Renal cortical epithelial cell (primary cell): ENCODE results near the gene ARSB. TPM values are rescaled to one million over a fixed set of nuclear protein-coding genes. Genes with fewer than 3 reads are reported as not detected.
"Not testable (repeated sequence)": the region's sequence is repeated elsewhere in the genome, so short reads cannot be mapped to it uniquely, and the experiment has no call there.

Source experiments
- DNase-seq: peaks from one replicate; pipeline ENCODE4 v3.0.0-alpha.2; 2011; ENCODE audit warnings: low read depth
- total RNA-seq: library from RNA; depleted of rRNA; stranded (reverse); fragments of >200 nt; gene quantifications from 2 replicates; pipeline ENCODE4 v1.2.3, GENCODE V29; 2014

The ARSB gene
- total RNA-seq, 1 donor from 2014 or later, result 19.5 TPM

DNA sequence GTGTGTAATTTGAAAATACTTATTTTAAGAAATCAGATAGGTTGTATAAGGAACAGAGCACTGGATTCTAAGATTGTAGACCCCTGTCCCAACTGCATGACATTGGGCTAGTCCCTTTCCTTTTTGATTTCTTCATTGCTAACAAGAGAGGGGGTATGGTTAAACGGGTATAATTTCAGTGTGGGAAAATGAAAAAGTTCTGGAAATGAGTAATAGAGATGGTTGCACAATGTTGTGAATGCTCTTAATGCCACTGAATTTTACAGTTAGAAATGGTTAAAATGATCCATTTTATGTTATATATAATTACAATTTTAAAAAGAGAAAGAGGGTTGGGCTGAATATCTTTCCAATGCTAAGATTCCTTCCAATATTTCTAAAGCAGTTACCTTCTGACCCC, 233.2 kb downstream of the ARSB start:
- no peak for DNase-seq

DNA sequence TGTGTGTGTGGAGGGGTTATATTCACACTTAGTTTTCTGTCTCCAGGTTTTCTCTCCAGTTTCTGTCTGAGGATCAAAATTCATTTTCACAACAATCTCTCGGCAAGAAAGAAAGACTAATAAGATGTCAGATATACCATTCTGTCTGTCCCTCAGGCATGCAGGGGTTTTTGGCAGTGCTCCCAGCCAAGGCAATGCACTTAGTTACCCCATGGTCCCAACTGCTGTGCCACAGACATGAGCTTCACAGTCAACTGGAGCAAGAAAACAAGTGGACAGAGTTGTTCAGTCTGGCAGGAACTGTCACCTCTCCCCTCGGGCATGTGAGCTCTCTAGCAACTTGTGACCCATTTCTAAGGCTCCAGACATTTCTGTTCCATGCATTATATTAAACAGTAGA, 234.8 kb downstream of the ARSB start:
- DNase-seq, result no peak

GRCh38 chr5:78747705-78748359, 237.3 kb downstream of the ARSB start:
- DNase-seq, result no peak

GRCh38 chr5:78747055-78747454, 238.1 kb downstream of the ARSB start:
- DNase-seq, result no peak

GRCh38 chr5:78746021-78746770, 238.9 kb downstream of the ARSB start:
- no peak for DNase-seq

DNA sequence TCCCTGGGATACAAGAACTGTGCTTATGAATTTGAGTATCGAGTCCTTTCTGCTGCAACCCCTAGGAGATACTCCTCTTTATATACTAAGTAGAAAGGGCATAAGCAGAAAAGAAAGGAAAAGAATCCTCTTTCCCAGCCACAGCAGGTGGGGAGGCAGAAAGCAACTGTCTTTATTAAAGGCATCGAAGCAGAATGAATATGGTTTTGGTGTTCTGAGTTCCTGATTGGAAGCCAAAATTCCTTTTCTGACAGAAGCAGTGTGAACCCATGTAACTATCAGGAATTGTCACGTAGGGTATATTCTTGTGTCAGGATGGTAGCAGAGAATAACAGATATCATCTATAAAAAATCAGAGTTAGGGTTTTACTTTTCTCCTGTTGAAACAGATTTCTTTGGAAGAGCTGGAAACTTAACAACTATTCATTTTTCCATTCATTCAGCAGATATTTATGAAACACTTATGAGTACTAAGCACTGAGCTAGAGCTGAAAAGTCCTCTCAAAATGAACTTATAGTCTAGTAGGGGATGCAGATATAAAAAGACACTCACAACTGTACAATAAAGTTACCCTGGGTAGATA, 240.1 kb downstream of the ARSB start:
- DNase-seq, result no peak

GRCh38 chr5:78741019-78741418, 244.1 kb downstream of the ARSB start:
- DNase-seq, result no peak

DNA sequence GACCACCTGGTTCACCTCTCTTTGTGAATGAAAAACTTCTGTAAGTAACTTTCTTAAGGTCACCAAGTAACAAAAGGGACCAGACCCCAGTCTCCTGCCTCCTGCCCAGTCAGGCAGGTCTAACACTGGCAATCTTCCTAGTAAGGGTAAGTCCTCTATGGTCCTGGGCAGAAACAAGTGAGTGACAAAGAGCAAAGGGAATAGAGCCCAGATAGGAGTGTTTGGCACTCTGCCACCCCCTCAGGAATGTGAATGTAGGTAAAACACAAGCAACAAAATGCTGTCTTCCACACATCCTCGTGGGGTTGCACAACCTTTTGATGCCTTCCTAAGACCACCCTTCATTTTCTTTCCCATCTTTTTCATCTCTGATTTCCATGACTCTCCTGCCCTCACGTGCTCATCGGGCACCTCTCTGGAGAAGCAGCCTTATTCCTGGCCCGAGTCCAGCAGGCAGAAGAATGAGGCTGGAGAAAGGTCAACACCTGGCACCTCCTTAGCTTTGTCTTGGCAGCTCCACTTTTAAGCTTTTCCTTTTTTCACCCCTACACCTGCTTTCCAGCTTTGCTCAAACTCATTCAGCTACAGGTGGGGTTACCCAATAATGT, 246.3 kb downstream of the ARSB start:
- no peak for DNase-seq

DNA sequence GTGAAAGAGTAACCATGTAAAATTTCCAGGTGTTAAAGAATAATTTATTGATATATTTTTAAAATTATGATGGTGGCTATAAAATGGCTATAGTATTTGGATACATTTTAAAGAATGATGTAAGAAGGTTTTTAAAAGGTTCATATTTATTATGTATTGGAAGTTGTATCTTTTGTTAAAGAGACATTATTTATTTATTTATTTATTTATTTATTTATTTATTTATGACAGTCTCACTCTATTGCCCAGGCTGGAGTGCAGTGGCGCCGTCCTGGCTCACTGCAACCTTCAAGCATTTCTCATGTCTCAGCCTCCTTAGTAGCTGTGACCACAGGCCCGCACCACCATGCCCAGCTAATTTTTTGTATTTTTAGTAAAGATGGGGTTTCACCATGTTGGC, 247.0 kb downstream of the ARSB start:
- no peak for DNase-seq

DNA sequence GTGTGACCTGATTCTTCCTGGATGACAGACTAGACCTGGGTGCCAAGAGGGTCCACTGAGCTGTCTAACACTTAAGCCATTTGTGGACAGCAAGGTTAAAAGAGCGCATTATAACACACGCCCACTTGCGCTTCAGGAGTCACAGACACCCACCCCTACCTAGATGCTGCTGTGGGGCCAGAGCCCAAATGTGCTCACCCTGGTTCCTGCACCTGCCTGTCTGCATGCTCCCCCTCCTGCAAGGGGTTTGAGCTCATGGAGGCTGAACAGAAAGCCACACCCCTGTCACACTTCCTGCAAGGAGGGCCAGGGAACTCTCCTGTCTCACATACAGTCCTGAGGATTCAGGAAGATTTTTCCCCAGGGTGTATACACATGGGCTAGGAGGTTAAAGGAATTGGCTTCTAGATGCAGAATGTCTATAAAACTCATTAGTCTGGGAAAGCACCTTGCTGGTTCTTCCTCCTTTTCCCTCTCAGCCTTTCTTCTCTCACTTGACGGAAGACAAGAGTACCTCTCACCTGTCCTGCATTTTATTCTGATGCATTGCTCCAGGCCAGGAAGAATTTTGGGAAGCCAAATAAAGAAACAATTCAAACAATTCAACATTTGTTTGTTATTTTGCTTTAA, 249.2 kb downstream of the ARSB start:
- DNase-seq, result no peak

- no peak for DNase-seq
Observed at GRCh38 chr5:78734950-78735349, 250.2 kb downstream of the ARSB start.

DNA sequence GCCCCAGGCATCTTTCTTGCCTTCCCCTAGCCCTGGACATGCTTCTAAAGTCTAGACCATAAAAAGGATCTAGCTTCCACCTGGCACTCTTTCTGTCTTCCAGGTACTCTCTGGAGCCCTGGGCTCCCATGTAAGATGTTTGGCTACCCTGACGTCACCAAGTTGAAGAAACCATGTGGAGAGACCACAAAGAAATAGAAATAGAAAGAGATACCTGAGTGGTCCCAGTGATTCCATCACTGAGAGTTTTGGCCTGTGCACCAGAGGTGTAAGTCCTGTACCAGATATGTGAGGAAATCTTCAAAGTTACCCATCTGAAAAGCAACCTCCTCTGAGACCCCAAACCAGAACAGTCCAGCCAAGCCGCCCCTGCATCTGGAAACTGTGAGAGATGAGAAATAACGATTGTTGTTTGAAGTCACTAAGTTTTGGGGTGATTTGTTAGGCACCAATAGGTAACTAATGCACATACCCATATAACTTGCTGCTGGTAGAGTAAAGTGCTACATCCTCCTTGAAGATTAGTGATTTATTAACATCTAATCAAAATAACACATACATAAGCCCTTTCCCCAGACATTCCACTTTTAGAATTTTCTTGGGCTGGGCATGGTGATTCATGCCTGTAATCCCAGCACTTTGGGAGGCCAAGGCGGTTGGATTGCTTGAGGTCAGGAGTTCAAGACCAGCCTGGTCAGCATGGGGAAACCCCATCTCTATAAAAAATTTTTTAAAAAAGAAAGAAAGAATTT, 250.8 kb downstream of the ARSB start:
- DNase-seq, result peak; percentile 89

- DNase-seq, result not testable (repeated sequence)
Observed at GRCh38 chr5:78732721-78733120, 252.4 kb downstream of the ARSB start.

GRCh38 chr5:78731884-78732283, 253.2 kb downstream of the ARSB start:
- DNase-seq, result peak; percentile 71

DNA sequence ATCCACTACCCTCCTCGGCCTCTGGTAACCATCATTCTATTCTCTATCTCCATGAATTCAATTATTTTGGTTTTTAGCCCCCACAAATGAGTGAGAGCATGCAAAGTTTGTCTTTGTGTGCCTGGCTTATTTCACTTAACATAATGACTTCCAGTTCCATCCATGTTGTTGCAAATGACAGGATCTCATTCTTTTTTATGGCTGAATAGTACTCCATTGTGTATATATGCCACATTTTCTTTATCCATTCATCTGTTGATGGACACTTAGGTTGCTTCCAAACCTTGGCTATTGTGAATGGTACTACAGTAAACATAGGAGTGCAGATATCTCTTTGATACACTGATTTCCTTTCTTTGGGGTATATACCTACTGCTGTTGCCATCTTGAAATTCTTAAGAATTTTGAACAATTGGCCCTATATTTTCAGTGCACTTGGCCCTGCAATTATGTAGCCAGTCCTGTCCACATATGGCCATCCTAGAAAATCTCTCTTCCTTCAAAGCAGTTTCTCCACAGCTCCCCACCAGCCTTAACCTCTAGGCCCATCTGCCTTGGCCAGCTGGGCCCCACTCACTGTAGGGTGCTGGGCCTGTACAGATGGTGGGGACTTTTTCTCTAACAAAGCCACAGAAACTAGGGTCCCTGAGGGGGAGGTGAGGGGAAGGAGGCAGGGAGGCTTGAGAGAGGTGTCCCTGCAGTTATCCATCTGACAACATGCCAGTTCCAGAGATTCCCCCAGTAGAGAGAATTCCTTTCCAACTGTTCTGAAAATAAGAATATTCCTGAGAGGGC, 254.6 kb downstream of the ARSB start:
- no peak for DNase-seq

GRCh38 chr5:78727786-78728761, 257.0 kb downstream of the ARSB start:
- DNase-seq, result peak; percentile 81
